ENCODE data around the gene NPPC.
"Not testable (repeated sequence)": the region's sequence is repeated elsewhere in the genome, so short reads cannot be mapped to it uniquely, and the experiment has no call there.

The NPPC gene

DNA sequence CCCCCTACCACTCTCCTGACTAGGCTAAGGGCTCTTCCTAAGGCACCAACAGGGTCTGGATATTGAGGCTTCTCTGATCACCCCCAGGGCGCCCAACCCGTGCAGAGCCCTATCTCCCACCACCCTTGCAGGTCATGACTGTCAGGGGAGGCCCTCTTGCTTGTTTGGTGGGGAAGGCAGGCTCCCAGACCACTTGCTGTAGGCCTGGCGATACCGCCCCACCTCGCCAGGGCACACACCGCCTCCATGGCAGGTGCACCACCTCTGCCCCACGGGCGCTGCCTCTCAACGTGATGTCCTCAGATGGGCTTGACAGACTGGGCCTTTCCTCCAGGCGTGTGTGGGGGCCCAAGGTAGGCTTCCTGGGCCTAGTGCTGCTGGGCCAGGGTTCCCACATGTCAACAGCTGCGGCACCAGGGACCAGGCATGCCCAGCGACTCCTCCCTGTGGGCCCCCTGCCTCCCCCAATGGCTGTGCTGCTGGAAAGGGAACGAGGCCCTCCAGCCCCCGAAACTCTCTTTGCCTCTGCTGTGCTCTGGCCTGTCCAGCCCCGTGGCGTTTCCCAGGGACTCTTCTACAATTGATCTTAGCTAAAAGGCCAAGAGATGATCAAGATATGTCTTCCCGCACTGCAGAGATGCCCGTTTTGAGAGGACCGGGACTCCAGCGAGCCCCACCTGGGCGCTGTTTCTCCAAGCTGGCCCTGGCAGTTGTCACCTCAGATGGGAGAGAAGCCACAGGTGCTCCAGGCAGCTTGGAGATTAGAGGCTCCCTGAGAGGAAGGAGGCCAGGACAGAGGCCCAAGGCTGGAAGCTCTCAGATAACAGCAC is 7.5 kb downstream of the NPPC start:
- Mint-ChIP-seq H3K4me3 (no peak overlapping the region), H3K4me1 (ENCODE audit: low read depth) (no peaks in the 10 kb centered on the region), H3K27ac (no peak overlapping the region), H3K36me3 (no peaks in the 10 kb centered on the region), H3K27me3 (peaks cover 4% of the 10 kb centered on the region), H3K9me3 (ENCODE audit: low read depth) (no peaks in the 10 kb centered on the region)

DNA sequence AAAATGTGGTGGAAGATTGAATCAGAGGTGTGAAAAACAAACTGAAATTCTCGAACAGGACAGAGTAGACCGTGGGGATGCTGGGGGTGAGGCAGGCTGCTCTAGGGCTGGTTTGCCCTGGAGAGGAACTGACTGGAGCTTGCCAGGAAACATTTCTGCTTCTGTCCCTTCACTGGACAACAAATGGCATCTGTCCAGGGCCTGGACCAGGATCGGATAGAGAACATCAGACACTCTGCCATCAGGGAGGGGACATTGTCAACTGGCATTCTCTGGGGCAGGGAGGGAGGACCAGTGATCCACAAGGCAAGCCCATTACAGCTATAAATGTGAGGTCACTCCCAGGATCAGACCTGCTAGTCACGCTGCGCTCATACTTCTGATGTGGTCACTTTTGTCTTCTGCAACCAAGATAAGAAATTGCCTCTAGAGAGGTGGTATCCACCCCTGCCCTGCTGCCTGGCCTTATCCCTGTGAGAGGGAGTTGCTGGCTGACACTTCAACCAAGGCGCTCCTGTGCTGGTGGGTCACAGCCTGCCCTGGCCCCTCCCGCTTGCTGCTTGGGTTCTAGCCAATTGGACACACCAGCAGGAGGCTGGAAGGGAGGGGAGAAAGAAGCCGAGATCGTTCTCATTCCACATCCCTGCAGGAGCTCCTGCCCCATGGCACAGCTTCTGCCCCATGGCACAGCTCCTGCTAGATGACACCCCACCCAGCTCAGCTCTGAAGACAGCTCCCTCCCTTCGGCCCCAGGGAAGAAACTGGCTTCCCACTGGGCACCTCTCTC is 8.7 kb downstream of the NPPC start:
- Mint-ChIP-seq H3K4me1 (ENCODE audit: low read depth) (no peaks in the 10 kb centered on the region), H3K36me3 (no peaks in the 10 kb centered on the region), H3K27ac (no peak overlapping the region), H3K4me3 (no peak overlapping the region), H3K9me3 (ENCODE audit: low read depth) (no peaks in the 10 kb centered on the region), H3K27me3 (peaks cover 2% of the 10 kb centered on the region)

DNA sequence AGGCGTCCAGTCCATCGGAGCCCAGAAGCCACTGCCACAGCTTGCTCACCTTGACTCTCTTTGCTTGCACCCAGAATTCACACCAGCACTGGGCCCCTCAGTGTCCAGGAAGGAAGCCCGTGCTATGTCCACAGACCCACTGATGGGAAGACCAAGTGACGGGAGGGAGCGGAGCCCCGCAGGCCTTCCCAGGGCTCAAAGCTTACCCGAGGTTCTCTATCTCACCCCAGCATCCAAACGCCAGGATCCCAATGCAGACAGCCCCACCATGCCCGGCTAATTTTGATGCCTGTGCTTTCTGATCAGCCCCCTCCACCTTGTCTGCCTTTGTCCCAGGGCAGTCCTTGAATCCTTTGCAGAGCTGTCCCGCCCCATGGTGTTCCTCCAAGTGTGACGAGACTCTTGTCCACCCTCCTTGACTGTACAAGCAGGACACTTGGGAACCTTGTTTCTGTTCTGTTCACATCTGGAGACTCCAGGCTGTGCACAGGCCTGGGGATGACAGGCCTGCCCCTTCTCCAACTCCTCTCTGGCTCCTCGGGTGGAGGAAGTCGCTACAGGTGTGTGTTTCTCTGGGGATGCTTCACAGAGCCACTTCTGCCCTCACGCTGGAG is 12.0 kb downstream of the NPPC start:
- no peak overlapping the region for H3K4me3 Mint-ChIP-seq
- no peaks in the 10 kb centered on the region for H3K27me3 Mint-ChIP-seq
- H3K4me1 Mint-ChIP-seq (ENCODE audit: low read depth): peaks cover 8% of the 10 kb centered on the region
- no peaks in the 10 kb centered on the region for H3K9me3 Mint-ChIP-seq (ENCODE audit: low read depth)
- H3K36me3 Mint-ChIP-seq: no peaks in the 10 kb centered on the region
- no peak overlapping the region for H3K27ac Mint-ChIP-seq

DNA sequence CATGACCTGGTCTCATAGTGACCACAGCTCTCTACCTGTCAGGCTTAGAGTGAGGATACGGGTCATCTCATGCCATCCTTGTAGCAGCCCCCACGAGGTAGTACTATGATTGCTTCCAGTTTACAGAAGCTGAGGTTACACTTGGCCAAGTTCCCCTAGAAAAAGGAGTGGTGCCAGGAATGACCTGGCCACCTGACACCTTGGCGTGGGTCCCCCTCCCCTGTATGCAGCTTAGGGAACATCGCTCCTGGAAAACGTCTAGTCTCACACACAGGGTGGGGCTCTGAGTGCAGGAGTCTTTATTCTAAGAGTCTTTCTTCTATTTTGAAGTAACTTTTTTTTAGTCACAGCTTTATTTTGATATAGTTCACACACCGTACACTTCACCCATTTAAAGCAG is 14.8 kb downstream of the NPPC start:
- Mint-ChIP-seq H3K36me3 (no peaks in the 10 kb centered on the region), H3K4me3 (no peak overlapping the region), H3K4me1 (ENCODE audit: low read depth) (peaks cover 8% of the 10 kb centered on the region), H3K27ac (no peak overlapping the region), H3K9me3 (ENCODE audit: low read depth) (no peaks in the 10 kb centered on the region), H3K27me3 (no peaks in the 10 kb centered on the region)

DNA sequence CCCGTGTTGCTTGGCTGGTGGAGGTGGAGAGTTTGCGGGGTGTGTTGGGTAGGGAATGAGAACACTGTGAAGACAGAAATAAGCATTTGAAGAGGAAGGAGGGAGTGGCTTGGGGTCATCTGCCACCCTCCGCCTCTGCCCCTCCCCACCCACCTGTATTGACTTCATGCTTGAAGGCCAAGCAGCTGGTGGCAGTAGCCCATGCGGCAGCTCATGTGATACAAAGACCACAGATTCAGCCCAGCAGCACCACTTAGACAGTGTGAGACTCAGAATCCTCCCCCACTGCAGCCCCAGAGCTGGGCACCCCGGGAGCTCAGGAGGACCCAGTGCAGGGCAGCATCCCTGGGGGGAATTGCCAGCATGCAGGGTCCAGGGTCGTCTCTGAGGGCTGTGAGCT is 15.4 kb downstream of the NPPC start:
- Mint-ChIP-seq H3K4me1 (ENCODE audit: low read depth) (peaks cover 8% of the 10 kb centered on the region), H3K27ac (no peak overlapping the region), H3K4me3 (no peak overlapping the region), H3K27me3 (no peaks in the 10 kb centered on the region), H3K36me3 (no peaks in the 10 kb centered on the region), H3K9me3 (ENCODE audit: low read depth) (no peaks in the 10 kb centered on the region)

DNA sequence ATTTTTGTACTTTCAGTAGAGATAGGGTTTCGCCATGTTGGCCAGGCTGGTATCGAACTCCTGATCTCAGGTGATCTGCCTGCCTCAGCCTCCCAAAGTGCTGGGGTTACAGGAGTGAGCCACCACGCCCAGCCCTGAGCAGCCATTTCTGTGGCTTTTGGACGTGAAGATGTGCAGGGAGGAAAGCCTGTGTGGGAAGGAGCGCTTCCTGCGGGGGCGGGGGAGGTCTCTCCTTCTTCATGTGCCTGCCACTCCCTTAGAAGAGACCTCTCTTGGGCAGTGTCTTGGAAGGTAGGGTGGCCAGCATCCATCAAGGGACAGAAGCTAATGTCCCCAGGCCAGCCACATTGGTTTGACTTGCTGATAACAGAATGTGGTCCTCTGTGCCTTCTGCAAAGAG is 16.0 kb downstream of the NPPC start:
- H3K9me3 Mint-ChIP-seq (ENCODE audit: low read depth); H3K27ac Mint-ChIP-seq; H3K27me3 Mint-ChIP-seq; H3K4me3 Mint-ChIP-seq; H3K4me1 Mint-ChIP-seq (ENCODE audit: low read depth); H3K36me3 Mint-ChIP-seq: not testable (repeated sequence)

DNA sequence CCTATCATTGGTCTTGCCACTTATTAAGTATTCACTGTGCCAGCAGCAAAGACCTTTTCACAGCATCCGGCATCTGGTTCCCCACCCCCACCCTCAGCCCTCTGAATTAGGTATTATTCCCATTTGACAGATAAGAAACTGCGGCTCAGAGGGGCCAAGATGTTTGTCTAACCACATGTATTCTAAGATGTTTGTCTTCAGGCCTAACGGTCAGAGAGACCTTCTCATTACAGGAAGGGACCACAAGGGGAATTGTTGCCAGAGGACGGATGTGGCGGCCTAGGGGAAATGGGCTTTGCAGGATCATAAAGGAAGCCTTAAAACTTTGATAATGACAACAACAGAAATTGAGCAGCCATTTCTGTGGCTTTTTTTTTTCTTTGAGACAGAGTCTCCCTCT is 16.6 kb downstream of the NPPC start:
- Mint-ChIP-seq H3K4me3 (no peak overlapping the region), H3K9me3 (ENCODE audit: low read depth) (no peaks in the 10 kb centered on the region), H3K27me3 (no peaks in the 10 kb centered on the region), H3K4me1 (ENCODE audit: low read depth) (peaks cover 8% of the 10 kb centered on the region), H3K27ac (no peak overlapping the region), H3K36me3 (no peaks in the 10 kb centered on the region)

DNA sequence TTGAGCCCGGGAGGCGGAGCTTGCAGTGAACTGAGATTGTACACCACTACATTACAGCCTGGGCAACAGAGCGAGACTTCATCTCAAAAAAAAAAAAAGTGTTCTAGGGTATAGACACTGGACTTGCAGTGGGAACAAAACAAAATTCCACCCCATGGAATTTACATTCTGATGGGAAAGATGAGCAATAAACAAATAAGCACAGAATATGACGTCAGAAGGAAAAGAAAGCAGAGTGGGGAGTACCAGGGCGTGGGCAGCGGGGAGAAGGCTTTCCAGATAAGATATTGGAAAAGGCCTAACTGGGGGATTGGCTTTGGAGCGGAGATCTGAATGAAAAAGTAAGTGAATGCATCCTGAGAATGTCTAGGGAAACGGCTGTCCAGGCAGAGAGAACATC is 17.6 kb downstream of the NPPC start:
- Mint-ChIP-seq H3K4me1 (ENCODE audit: low read depth) (peaks cover 8% of the 10 kb centered on the region), H3K27ac (no peak overlapping the region), H3K27me3 (no peaks in the 10 kb centered on the region), H3K4me3 (no peak overlapping the region), H3K36me3 (no peaks in the 10 kb centered on the region), H3K9me3 (ENCODE audit: low read depth) (no peaks in the 10 kb centered on the region)

DNA sequence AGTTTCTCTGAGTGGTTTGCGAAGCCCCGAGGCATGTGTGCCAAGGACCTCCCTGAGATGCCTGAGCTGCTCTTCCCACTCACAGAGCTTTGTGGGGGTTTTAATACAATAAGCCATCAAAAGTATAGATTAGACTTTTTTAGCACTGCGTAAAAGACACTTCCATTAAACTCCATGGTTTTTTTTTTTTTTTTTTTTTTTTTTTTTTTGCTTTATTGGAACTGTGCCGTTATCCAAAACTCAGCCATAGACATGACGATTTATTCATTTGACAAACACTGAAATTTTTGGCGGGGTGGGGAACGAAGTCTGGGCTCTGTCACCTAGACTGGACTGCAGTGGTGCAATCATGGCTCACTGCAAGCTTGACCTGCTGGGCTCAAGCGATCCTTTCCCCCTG is 18.4 kb downstream of the NPPC start:
- H3K9me3 Mint-ChIP-seq (ENCODE audit: low read depth): no peaks in the 10 kb centered on the region
- H3K27ac Mint-ChIP-seq: no peak overlapping the region
- no peak overlapping the region for H3K4me3 Mint-ChIP-seq
- no peaks in the 10 kb centered on the region for H3K27me3 Mint-ChIP-seq
- no peaks in the 10 kb centered on the region for H3K36me3 Mint-ChIP-seq
- peaks cover 8% of the 10 kb centered on the region for H3K4me1 Mint-ChIP-seq (ENCODE audit: low read depth)

DNA sequence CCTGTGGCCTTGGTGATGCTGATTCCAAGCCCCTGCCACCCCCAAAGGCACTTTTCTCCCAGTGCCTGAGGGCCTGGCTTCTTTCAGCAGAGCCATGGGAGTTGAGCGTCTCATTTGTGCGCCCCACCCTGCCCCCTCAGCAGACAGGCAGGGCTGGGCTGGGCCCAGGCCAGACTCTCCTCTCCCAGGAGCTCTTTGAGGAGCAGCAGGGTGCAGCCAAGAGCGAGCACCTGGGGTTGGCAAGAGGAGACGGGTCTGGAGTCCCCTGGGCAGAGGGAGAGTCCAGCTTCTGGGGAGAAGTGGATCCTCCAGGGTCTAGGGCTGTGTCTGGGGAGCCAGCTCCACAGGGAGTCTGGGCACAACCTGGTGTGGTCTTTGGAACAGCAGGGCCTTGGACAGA is 21.2 kb downstream of the NPPC start:
- peaks cover 4% of the 10 kb centered on the region for H3K4me1 Mint-ChIP-seq (ENCODE audit: low read depth)
- no peaks in the 10 kb centered on the region for H3K27me3 Mint-ChIP-seq
- no peak overlapping the region for H3K27ac Mint-ChIP-seq
- no peaks in the 10 kb centered on the region for H3K36me3 Mint-ChIP-seq
- no peaks in the 10 kb centered on the region for H3K9me3 Mint-ChIP-seq (ENCODE audit: low read depth)
- no peak overlapping the region for H3K4me3 Mint-ChIP-seq

DNA sequence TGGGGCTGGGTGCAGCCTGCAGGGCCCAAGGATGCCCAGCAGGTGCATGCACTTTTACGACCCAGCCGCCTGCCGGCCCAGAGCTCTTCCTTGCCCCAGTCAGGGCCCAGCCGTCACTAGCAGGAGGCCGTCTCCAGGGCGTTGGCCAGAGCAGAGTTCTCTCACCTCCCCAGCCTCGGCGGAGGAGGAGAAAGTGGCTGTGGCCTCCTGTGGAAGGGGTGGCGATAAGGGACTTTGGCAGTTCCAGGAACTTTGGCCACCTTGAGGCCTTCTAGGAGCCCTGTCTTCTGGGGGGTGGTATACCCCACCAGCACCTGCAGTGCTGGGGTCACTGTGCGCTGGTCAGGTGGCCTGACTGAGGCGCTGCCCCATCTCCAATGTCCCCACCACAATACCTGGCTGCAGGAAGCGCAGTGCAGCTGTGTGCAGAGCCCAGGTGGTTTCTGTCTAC is 22.0 kb downstream of the NPPC start:
- H3K27me3 Mint-ChIP-seq: no peaks in the 10 kb centered on the region
- H3K36me3 Mint-ChIP-seq: no peaks in the 10 kb centered on the region
- no peak overlapping the region for H3K27ac Mint-ChIP-seq
- no peak overlapping the region for H3K4me3 Mint-ChIP-seq
- H3K9me3 Mint-ChIP-seq (ENCODE audit: low read depth): no peaks in the 10 kb centered on the region
- no peaks in the 10 kb centered on the region for H3K4me1 Mint-ChIP-seq (ENCODE audit: low read depth)

DNA sequence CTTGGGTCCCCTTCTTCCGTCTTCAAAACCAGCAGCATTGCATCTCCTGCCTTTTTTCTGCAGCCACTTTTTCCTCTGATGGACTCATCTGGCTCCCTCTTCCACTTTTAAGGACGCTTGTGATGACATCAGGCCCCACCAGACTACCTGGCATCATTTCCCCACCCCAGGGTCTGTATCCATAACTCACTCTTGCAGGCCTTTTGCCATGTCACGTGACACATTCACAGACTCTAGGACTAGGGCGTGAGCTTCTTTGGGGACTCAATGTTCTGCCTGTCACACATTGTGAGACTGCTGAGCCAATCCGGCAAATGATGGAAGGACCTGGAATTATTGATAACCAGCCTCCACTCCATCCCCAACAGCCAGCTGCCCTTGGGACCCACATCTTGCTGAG is 23.6 kb downstream of the NPPC start:
- no peaks in the 10 kb centered on the region for H3K36me3 Mint-ChIP-seq
- H3K27me3 Mint-ChIP-seq: no peaks in the 10 kb centered on the region
- no peaks in the 10 kb centered on the region for H3K4me1 Mint-ChIP-seq (ENCODE audit: low read depth)
- no peak overlapping the region for H3K4me3 Mint-ChIP-seq
- no peak overlapping the region for H3K27ac Mint-ChIP-seq
- no peaks in the 10 kb centered on the region for H3K9me3 Mint-ChIP-seq (ENCODE audit: low read depth)

DNA sequence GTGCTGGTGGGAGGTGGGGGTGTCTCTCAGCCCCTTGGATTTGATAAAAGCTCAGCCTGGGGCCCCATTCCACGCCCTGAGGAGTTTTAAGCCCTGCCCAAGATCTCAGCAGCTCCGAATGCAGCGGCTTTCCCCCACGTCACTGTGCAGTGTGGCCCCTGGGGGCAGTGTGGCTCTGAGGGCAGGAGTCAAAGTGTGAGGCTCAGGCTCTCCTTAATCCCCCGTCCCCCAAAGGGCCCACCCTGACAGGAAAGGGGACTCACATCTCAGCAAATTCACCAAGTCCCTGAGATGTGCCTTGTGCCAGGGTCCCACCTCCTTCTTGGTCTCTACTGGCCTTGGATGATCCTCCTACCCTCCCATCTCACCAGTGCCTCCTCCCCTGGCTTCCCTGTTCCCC is 25.2 kb downstream of the NPPC start:
- no peaks in the 10 kb centered on the region for H3K4me1 Mint-ChIP-seq (ENCODE audit: low read depth)
- no peaks in the 10 kb centered on the region for H3K9me3 Mint-ChIP-seq (ENCODE audit: low read depth)
- H3K27ac Mint-ChIP-seq: no peak overlapping the region
- H3K36me3 Mint-ChIP-seq: no peaks in the 10 kb centered on the region
- H3K27me3 Mint-ChIP-seq: no peaks in the 10 kb centered on the region
- H3K4me3 Mint-ChIP-seq: no peak overlapping the region

DNA sequence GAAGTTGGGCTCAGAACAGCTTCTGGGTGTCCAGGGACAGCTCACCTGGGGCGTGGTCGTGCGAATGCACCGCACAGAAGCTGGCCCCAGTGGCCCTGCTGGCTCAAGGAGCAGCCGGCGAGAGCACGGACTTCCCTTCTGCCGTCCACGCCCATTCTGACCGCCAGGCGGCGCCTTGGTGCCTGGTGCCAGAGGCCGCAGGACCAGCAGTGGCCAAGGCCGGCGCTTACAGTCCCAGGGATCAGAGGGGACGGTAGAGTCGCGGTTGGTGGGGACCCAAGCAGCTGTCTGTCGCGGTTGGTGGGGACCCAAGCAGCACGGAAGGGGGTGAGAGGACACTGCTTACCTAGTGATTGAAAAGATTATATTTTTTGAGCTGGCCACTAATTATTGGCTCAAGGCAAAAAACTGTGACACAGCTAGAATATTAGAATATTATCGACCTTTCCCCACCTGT is 25.7 kb downstream of the NPPC start:
- Mint-ChIP-seq H3K9me3 (ENCODE audit: low read depth) (no peaks in the 10 kb centered on the region), H3K4me3 (no peak overlapping the region), H3K27me3 (no peaks in the 10 kb centered on the region), H3K36me3 (no peaks in the 10 kb centered on the region), H3K4me1 (ENCODE audit: low read depth) (no peaks in the 10 kb centered on the region), H3K27ac (no peak overlapping the region)

Measured in activated naive CD8-positive, alpha-beta T cell (primary cell).